Hepatocyte (in vitro differentiated cells): Measurements from ENCODE around the gene ARFGEF3. TPM values are rescaled to one million over a fixed set of nuclear protein-coding genes. Genes with fewer than 3 reads are reported as not detected.

Experiments used
- DNase-seq: peaks from one replicate; pipeline ENCODE4 v3.0.0-alpha.2; 2016; ENCODE audit warnings: low spot score
- H2AFZ ChIP-seq: fragments of 200-600 bp; sonication (generic); 2 replicates; pipeline ENCODE4 v1.6.0; 2016; ENCODE audit warnings: antibody characterized with exemption, mild to moderate bottlenecking
- H3K27ac ChIP-seq: fragments of 200-600 bp; sonication (generic); 2 replicates; pipeline ENCODE4 v1.5.1; 2016; ENCODE audit warnings: mild to moderate bottlenecking
- H3K27me3 ChIP-seq: fragments of 200-600 bp; sonication (generic); 2 replicates; pipeline ENCODE4 v1.6.1; 2016
- H3K36me3 ChIP-seq: fragments of 200-600 bp; sonication (generic); replicated peaks from 2 replicates; pipeline ENCODE4 v1.5.1; 2016; ENCODE audit warnings: low read depth; ENCODE audit not compliant: insufficient read depth
- H3K4me1 ChIP-seq: fragments of 200-600 bp; sonication (generic); 2 replicates; pipeline ENCODE4 v1.5.1; 2016; ENCODE audit warnings: mild to moderate bottlenecking, moderate library complexity; ENCODE audit not compliant: insufficient read depth
- H3K4me2 ChIP-seq: fragments of 200-600 bp; sonication (generic); 2 replicates; pipeline ENCODE4 v1.6.0; 2016
- H3K4me3 ChIP-seq: fragments of 200-600 bp; sonication (generic); 2 replicates; pipeline ENCODE4 v1.5.1; 2016; ENCODE audit warnings: mild to moderate bottlenecking
- H3K79me2 ChIP-seq: fragments of 200-600 bp; sonication (generic); 2 replicates; pipeline ENCODE4 v1.6.0; 2017; ENCODE audit warnings: mild to moderate bottlenecking
- H3K9me2 ChIP-seq: fragments of 200-600 bp; sonication (generic); replicated peaks from 2 replicates; pipeline ENCODE4 v1.6.0; 2017; ENCODE audit warnings: mild to moderate bottlenecking; ENCODE audit not compliant: insufficient read depth
- H3K9me3 ChIP-seq: fragments of 200-600 bp; sonication (generic); 2 replicates; pipeline ENCODE4 v1.5.1; 2016; ENCODE audit warnings: low read depth, mild to moderate bottlenecking
- H4K20me1 ChIP-seq: fragments of 200-600 bp; sonication (generic); 2 replicates; pipeline ENCODE4 v1.6.0; 2016; ENCODE audit warnings: mild to moderate bottlenecking; ENCODE audit not compliant: insufficient read depth, poor library complexity, severe bottlenecking
- EZH2 ChIP-seq: fragments of 200-600 bp; sonication (generic); IDR thresholded peaks from 2 replicates; pipeline ENCODE4 v1.6.1; 2016; ENCODE audit warnings: antibody characterized with exemption, mild to moderate bottlenecking, borderline replicate concordance
- EZH2phosphoT487 ChIP-seq: fragments of 200-600 bp; sonication (generic); IDR thresholded peaks from one replicate; pipeline ENCODE4 v1.6.1; 2018; ENCODE audit warnings: antibody characterized with exemption, mild to moderate bottlenecking, low read depth, moderate library complexity; ENCODE audit not compliant: unreplicated experiment, severe bottlenecking
- WGBS: methylation state at CpG from one replicate; pipeline ENCODE4 v1.1.6; 2016; ENCODE audit warnings: low lambda C conversion rate; ENCODE audit errors: missing lambda C conversion rate; 5-methylcytosine and 5-hydroxymethylcytosine counted together
- polyA plus RNA-seq: library from polyadenylated mRNA; unstranded; fragments of >200 nt; fragmentation: Nextera tagmentation; extraction: Ambion mirVana; gene quantifications from 2 replicates; pipeline ENCODE4 v1.2.1, GENCODE V29; 2016
- total RNA-seq: library from RNA; depleted of rRNA; stranded (reverse); fragments of >200 nt; gene quantifications from 2 replicates; pipeline ENCODE4 v1.2.3, GENCODE V29; 2014
- TF ChIP-seq, protein P1 (sequence below): fragments of 200-600 bp; sonication (generic); IDR thresholded peaks from 2 replicates; pipeline ENCODE4 v1.5.1; 2016; ENCODE audit warnings: antibody characterized with exemption, mild to moderate bottlenecking; ENCODE audit not compliant: poor library complexity

ARFGEF3 gene
- total and polyA plus RNA-seq, 2 experiments from 2014 or later, result 0.83 to 3.9 TPM

DNA sequence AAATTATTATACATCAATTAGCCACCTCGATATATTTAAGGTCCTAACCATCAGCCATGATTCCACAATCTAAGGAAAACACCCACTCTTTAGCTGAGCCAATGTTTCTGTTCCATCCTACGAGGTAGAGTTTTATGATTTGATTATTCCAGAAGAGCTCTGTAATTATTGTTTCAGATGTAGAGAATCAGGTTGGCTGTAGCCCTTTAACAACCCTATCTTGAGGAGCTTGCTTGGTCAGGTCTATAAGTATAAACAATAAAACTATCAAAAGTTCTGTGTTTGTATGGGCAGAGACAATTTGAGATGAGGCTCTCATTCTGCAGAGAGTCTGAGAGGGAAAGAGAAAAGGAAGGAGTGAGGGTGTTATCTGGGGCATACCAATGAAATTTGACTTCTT, 56.7 kb downstream of the ARFGEF3 start, which contains the start of gene PBOV1:
PBOV1 (minus strand) TSS at position 43 of the 400 bp plus-strand sequence. CDS start 96 bp downstream, outside the sequence.
- no peaks in the 10 kb centered on the region for H3K27me3 ChIP-seq
- H3K4me1 ChIP-seq, result no peaks in the 10 kb centered on the region
- no peak for DNase-seq
- no peak within 1 kb of the TSS for H3K4me2 ChIP-seq
- WGBS, result 92% methylated on average over 2 of the region's 2 CpGs
- H3K9me2 ChIP-seq, result no peaks in the 10 kb centered on the region
- TF ChIP-seq EZH2phosphoT487 (no peak), EZH2 (no peak)
- TF ChIP-seq, protein P1, sequence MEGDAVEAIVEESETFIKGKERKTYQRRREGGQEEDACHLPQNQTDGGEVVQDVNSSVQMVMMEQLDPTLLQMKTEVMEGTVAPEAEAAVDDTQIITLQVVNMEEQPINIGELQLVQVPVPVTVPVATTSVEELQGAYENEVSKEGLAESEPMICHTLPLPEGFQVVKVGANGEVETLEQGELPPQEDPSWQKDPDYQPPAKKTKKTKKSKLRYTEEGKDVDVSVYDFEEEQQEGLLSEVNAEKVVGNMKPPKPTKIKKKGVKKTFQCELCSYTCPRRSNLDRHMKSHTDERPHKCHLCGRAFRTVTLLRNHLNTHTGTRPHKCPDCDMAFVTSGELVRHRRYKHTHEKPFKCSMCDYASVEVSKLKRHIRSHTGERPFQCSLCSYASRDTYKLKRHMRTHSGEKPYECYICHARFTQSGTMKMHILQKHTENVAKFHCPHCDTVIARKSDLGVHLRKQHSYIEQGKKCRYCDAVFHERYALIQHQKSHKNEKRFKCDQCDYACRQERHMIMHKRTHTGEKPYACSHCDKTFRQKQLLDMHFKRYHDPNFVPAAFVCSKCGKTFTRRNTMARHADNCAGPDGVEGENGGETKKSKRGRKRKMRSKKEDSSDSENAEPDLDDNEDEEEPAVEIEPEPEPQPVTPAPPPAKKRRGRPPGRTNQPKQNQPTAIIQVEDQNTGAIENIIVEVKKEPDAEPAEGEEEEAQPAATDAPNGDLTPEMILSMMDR, result no peak
- H3K79me2 ChIP-seq, result no peaks in the 10 kb centered on the region
- no peak within 1 kb of the TSS for H2AFZ ChIP-seq
- H3K36me3 ChIP-seq, result no peaks in the 10 kb centered on the region
- no peak within 1 kb of the TSS for H3K4me3 ChIP-seq
- H4K20me1 ChIP-seq, result no peaks in the 10 kb centered on the region
- H3K27ac ChIP-seq, result no peak within 1 kb of the TSS
- H3K9me3 ChIP-seq, result no peaks in the 10 kb centered on the region

DNA sequence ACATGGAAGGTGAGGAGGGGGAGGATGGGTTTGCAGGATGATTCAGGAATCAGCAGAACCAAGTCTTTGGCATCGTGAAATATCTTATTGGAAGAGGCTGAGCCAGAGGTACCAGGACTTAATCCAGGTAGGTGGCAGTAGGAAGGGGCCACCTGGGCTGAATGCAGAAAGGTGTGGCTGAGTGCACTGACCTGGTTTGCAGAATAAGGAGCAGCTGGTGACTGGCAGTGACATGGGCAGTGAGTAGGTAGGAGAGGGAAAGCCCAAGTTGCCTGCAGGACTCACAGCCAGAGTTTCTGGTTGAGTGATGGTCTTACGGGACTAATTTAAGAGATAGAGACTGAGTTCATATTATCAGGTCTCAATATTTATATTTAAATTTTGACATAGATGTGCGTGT, 57.7 kb downstream of the ARFGEF3 start:
- Histone ChIP-seq H3K9me3 (no peaks in the 10 kb centered on the region), H3K4me2 (no peak overlapping the region), H3K79me2 (no peaks in the 10 kb centered on the region), H3K9me2 (no peaks in the 10 kb centered on the region), H3K27ac (no peak overlapping the region), H3K4me1 (no peaks in the 10 kb centered on the region), H3K36me3 (no peaks in the 10 kb centered on the region), H3K4me3 (no peak overlapping the region), H3K27me3 (no peaks in the 10 kb centered on the region), H2AFZ (no peak overlapping the region), H4K20me1 (no peaks in the 10 kb centered on the region)
- no peak for DNase-seq
- 92% methylated on average over 3 of the region's 3 CpGs for WGBS
- TF ChIP-seq, protein P1, result no peak
- no peak for TF ChIP-seq EZH2phosphoT487
- TF ChIP-seq EZH2, result no peak

DNA sequence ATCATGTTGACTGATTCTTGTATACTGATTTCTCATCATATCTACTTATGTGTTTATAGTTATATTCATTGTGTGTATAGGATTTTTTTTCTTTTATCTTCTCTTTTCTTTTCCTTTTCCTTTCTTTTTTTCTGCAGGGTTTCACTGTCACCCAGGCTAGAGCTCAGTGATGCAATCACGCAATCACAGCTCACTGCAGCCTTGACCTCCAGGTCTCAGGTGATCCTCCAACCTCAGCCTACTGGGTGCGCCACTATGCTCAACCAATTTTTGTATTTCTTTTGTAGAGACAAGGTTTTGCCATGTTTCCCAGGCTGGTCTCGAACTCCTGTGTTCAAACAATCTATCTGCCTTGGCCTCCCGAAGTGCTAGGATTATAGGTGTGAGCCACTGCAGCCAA, 58.2 kb downstream of the ARFGEF3 start:
- TF ChIP-seq, protein P1, result no peak
- TF ChIP-seq EZH2phosphoT487 (no peak), EZH2 (no peak)
- no peaks in the 10 kb centered on the region for H3K79me2 ChIP-seq
- H2AFZ ChIP-seq, result no peak overlapping the region
- no peaks in the 10 kb centered on the region for H3K36me3 ChIP-seq
- DNase-seq, result no peak
- no peaks in the 10 kb centered on the region for H3K4me1 ChIP-seq
- no peaks in the 10 kb centered on the region for H3K9me3 ChIP-seq
- H4K20me1 ChIP-seq, result no peaks in the 10 kb centered on the region
- no peak overlapping the region for H3K27ac ChIP-seq
- H3K9me2 ChIP-seq, result no peaks in the 10 kb centered on the region
- H3K4me2 ChIP-seq, result no peak overlapping the region
- 98% methylated on average over 4 of the region's 4 CpGs for WGBS
- no peaks in the 10 kb centered on the region for H3K27me3 ChIP-seq
- H3K4me3 ChIP-seq, result no peak overlapping the region
